ENCODE results near the gene PRKCH. TPM values are rescaled to one million over a fixed set of nuclear protein-coding genes. Genes with fewer than 3 reads are reported as not detected.

PRKCH gene
- total and polyA plus RNA-seq, 4 donors, result 1.8 to 77.2 (median 33.6) TPM

DNA sequence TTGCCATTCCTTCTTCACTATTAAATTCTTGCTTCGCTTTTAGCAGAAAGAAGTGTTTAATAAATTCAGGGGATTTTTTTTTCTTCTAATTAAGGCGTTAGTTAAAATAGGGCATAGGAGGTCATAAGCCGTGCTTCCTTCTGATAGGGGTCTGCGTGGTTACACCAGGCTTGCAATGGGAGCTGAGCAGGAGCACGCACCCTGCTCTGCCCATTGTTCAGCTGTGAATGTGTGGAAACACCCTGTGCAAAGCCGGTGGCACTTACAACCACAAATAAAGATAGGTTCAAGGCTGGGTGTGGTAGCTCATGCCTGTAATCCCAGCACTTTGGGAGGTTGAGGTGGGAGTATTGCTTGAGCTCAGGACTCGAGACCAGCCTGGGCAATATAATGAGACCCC is 162.1 kb downstream of the PRKCH start:
- Histone ChIP-seq H3K4me3 (ENCODE audit: low read length in 2 of 2) (no peak overlapping the region), H3K27ac (ENCODE audit: low read depth in 1 of 2, low read length in 2 of 2) (no peak overlapping the region), H3K36me3 (ENCODE audit: control insufficient read depth in 1 of 2, insufficient read depth in 2 of 2, low read length in 1 of 2) (no peaks in the 10 kb centered on the region), H3K9me3 (ENCODE audit: control insufficient read depth, low read length) (no peaks in the 10 kb centered on the region), H3K4me1 (ENCODE audit: control insufficient read depth in 1 of 2, insufficient read depth in 2 of 2, low read length in 2 of 2) (no peaks in the 10 kb centered on the region), H3K27me3 (ENCODE audit: control insufficient read depth in 1 of 2, insufficient read depth in 2 of 2, low read length in 1 of 2) (no peaks in the 10 kb centered on the region)
- intact Hi-C loops (cut with DNase I), result no loop called here
- no peak for ATAC-seq (ENCODE audit: low FRiP score)
- 96 to 98% methylated on average over 7 of the region's 7 CpGs for WGBS, 2 donors
- DNase-seq, result no peak

DNA sequence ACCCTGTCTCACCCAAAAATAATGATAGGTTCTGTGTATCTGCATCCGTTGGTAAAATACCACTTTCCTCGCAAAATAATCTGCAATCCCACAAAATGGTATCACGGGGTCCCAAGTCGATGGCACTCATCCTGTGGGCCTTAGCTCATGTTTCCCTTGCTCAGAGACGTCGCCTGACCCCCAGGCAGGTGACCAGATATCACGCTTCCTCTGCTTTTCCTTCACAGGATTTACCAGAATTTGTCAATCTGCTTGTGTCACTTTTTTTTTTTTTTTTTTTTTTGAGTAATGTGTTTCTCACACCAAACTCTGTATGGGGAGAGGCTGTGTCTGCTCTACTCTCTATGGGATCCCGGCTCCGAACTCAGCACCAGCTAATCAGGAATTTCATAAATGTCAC is 162.7 kb downstream of the PRKCH start:
- Histone ChIP-seq H3K4me3 (ENCODE audit: low read length in 2 of 2) (no peak overlapping the region), H3K27ac (ENCODE audit: low read depth in 1 of 2, low read length in 2 of 2) (no peak overlapping the region), H3K27me3 (ENCODE audit: control insufficient read depth in 1 of 2, insufficient read depth in 2 of 2, low read length in 1 of 2) (no peaks in the 10 kb centered on the region), H3K36me3 (ENCODE audit: control insufficient read depth in 1 of 2, insufficient read depth in 2 of 2, low read length in 1 of 2) (no peaks in the 10 kb centered on the region), H3K9me3 (ENCODE audit: control insufficient read depth, low read length) (no peaks in the 10 kb centered on the region), H3K4me1 (ENCODE audit: control insufficient read depth in 1 of 2, insufficient read depth in 2 of 2, low read length in 2 of 2) (no peaks in the 10 kb centered on the region)
- WGBS, 2 donors, result 96% methylated on average over 9 of the region's 9 CpGs
- intact Hi-C loops (cut with DNase I), result no loop called here
- ATAC-seq (ENCODE audit: low FRiP score) (no peak), DNase-seq (no peak)

DNA sequence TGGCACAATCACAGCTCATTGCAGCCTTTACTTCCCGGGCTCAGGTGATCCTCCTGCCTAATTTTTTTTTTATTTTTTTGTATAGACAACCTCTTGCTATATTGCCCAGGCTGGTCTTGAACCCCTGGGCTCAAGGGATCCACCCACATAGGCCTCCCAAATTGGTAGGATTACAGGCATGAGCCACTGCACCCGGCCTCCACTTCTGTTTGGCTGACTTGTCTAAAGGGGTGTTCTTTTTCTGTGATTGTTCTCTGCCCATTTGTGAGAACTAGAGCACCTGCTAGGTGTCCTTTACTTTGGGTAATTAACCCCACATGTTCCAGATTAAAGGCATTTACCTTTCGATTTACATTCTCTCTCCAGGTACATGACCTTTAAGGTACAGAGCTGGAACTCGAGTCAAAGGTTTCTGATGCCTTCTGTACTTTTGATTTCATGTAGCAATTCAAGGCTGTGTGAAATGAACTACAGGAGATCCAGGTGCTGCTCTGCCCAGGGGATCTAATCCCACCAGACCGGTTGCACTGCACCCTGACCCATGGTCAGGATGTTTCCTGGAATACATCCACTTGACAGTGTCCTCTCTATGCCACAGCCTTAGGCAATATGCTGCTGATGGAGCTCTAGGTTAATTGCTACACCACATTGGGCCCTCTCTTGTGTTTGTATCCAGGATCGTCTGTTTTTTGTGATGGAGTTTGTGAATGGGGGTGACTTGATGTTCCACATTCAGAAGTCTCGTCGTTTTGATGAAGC is 163.6 kb downstream of the PRKCH start:
- no peak for DNase-seq
- Histone ChIP-seq H3K27ac (ENCODE audit: low read depth in 1 of 2, low read length in 2 of 2) (no peak overlapping the region), H3K4me3 (ENCODE audit: low read length in 2 of 2) (no peak overlapping the region), H3K27me3 (ENCODE audit: control insufficient read depth in 1 of 2, insufficient read depth in 2 of 2, low read length in 1 of 2) (no peaks in the 10 kb centered on the region), H3K9me3 (ENCODE audit: control insufficient read depth, low read length) (no peaks in the 10 kb centered on the region), H3K4me1 (ENCODE audit: control insufficient read depth in 1 of 2, insufficient read depth in 2 of 2, low read length in 2 of 2) (no peaks in the 10 kb centered on the region), H3K36me3 (ENCODE audit: control insufficient read depth in 1 of 2, insufficient read depth in 2 of 2, low read length in 1 of 2) (no peaks in the 10 kb centered on the region)
- ATAC-seq (ENCODE audit: low FRiP score), result no peak
- 94 to 96% methylated on average over 8 of the region's 8 CpGs for WGBS, 2 donors
- intact Hi-C loops (cut with DNase I), result no loop called here

DNA sequence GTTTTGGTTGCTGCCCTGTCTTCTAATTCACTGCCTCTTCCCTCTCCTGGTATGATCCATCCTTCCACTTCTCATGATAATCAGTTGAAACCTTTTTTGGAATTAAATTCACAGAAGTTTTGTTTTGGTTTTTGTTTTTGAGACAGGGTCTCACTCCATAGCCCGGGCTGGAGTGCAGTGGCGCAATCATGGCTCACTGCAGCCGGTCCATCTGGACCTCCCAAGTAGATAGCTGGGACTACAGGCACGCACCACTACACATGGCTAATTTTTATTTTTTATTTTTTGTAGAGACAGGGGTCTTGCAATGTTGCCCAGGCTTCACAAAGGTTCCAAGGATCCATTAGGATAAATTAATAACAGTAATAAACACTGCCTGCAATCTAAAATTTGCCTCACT is 164.3 kb downstream of the PRKCH start:
- Histone ChIP-seq H3K36me3 (ENCODE audit: control insufficient read depth in 1 of 2, insufficient read depth in 2 of 2, low read length in 1 of 2) (no peaks in the 10 kb centered on the region), H3K27me3 (ENCODE audit: control insufficient read depth in 1 of 2, insufficient read depth in 2 of 2, low read length in 1 of 2) (no peaks in the 10 kb centered on the region), H3K4me3 (ENCODE audit: low read length in 2 of 2) (no peak overlapping the region), H3K4me1 (ENCODE audit: control insufficient read depth in 1 of 2, insufficient read depth in 2 of 2, low read length in 2 of 2) (no peaks in the 10 kb centered on the region), H3K9me3 (ENCODE audit: control insufficient read depth, low read length) (no peaks in the 10 kb centered on the region), H3K27ac (ENCODE audit: low read depth in 1 of 2, low read length in 2 of 2) (no peak overlapping the region)
- 98 to 99% methylated on average over 4 of the region's 4 CpGs for WGBS, 2 donors
- DNase-seq (no peak), ATAC-seq (ENCODE audit: low FRiP score) (no peak)
- intact Hi-C loops (cut with DNase I), result no loop called here

DNA sequence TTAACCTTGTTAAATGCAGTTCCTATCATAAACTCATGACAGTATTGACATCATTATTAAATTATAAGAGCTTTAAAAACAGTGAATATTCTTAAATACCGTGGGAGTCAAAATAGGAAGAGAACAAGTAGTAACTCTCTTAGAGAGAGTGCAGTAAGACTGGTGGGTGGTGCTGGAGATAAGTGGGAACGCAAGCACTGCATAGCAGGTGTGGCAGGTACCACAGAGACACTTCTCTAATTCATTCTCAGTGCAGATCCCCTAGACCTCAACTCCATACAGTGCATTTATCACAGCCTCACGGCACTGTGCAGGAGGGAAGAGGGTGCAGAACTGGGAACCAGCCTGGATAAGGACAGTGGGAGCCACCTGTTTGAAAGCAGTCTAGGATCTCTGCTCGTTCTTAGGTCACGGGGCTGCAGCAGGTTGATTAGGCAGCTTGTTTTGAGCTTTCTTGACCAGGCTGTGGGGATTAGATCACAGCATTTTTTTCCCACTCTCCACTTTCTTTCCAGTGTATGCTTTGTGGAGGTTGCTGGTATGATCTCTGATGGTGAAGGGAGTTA is 165.6 kb downstream of the PRKCH start:
- no peaks in the 10 kb centered on the region for H3K9me3 ChIP-seq (ENCODE audit: control insufficient read depth, low read length)
- H3K4me3 ChIP-seq (ENCODE audit: low read length in 2 of 2), result no peak overlapping the region
- H3K27ac ChIP-seq (ENCODE audit: low read depth in 1 of 2, low read length in 2 of 2), result no peak overlapping the region
- DNase-seq, result no peak
- intact Hi-C loops (cut with DNase I), result no loop called here
- 80 to 89% methylated on average over 5 of the region's 5 CpGs for WGBS, 2 donors
- no peak for ATAC-seq (ENCODE audit: low FRiP score)
- no peaks in the 10 kb centered on the region for H3K4me1 ChIP-seq (ENCODE audit: control insufficient read depth in 1 of 2, insufficient read depth in 2 of 2, low read length in 2 of 2)
- H3K36me3 ChIP-seq (ENCODE audit: control insufficient read depth in 1 of 2, insufficient read depth in 2 of 2, low read length in 1 of 2), result no peaks in the 10 kb centered on the region
- H3K27me3 ChIP-seq (ENCODE audit: control insufficient read depth in 1 of 2, insufficient read depth in 2 of 2, low read length in 1 of 2), result no peaks in the 10 kb centered on the region

DNA sequence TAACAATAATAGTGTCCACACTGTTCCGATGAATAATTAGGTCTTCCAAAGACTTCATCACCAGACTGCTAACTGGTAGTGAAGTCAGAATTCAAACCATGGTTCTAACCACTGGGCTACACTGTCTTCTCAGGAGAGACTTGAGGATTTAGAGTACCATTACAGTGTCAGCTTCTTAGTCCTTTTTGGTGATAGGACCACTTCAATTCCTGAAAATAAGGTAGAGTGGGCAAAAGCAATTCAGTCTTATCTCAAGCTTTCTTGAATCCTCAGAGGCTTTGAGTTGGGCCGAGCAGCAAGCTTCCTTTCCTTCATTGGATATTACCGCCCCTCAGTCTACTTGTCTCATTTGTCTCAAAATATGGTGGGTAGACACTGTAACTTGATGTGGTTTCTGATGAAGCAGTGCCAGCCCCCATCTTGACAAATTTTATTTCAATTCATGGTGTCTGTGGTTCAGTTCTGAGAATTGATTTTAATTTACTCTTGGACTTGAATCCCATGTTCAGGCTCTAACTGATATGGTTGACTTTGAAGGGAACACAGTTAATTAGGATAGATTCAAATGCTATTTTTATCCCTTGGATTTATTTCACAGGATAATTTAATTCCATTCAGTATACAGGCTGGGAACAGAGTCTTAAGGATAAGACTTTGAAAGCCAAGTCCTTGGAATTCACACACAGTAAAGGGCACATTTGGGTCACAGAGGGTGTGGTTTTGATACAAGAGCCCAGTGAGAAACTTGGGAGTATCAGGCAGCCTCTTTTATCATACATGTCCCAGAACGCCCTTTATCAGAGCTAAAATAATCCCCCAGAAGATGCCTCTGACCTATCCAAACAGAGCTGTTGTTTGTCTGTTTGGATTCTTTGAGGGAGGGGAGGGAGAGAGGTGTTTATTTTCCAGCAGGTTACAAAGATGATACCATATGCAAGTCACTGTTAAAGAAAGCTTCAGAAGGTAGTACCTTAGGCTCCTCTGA is 167.3 kb downstream of the PRKCH start:
- no peaks in the 10 kb centered on the region for H3K36me3 ChIP-seq (ENCODE audit: control insufficient read depth in 1 of 2, insufficient read depth in 2 of 2, low read length in 1 of 2)
- H3K4me1 ChIP-seq (ENCODE audit: control insufficient read depth in 1 of 2, insufficient read depth in 2 of 2, low read length in 2 of 2), result no peaks in the 10 kb centered on the region
- WGBS, 2 donors, result 88 to 91% methylated on average over 4 of the region's 4 CpGs
- no peaks in the 10 kb centered on the region for H3K27me3 ChIP-seq (ENCODE audit: control insufficient read depth in 1 of 2, insufficient read depth in 2 of 2, low read length in 1 of 2)
- intact Hi-C loops (cut with DNase I), result no loop called here
- no peak overlapping the region for H3K4me3 ChIP-seq (ENCODE audit: low read length in 2 of 2)
- H3K9me3 ChIP-seq (ENCODE audit: control insufficient read depth, low read length), result no peaks in the 10 kb centered on the region
- no peak overlapping the region for H3K27ac ChIP-seq (ENCODE audit: low read depth in 1 of 2, low read length in 2 of 2)
- no peak for DNase-seq
- no peak for ATAC-seq (ENCODE audit: low FRiP score)

DNA sequence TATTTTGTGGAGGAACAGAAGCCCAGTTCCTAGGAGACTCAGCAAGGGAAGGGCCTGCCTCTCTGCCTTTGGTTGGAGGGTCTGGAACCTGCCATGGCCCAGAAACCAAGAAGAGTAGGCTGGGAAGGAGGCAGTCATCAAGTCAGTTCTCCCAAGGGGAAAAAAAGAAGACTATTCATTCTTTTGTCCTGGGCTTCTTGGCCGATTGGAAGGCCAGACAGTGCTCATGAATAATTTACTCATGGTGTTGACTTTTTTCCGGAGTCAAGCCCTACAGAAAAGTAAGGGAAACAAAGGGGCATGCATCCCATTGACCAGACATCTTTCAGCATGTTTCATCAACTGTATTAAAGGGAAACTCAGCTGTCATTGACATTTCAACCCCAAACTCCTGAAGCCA is 168.1 kb downstream of the PRKCH start:
- DNase-seq (no peak), ATAC-seq (ENCODE audit: low FRiP score) (no peak)
- Histone ChIP-seq H3K27ac (ENCODE audit: low read depth in 1 of 2, low read length in 2 of 2) (no peak overlapping the region), H3K4me1 (ENCODE audit: control insufficient read depth in 1 of 2, insufficient read depth in 2 of 2, low read length in 2 of 2) (no peaks in the 10 kb centered on the region), H3K27me3 (ENCODE audit: control insufficient read depth in 1 of 2, insufficient read depth in 2 of 2, low read length in 1 of 2) (no peaks in the 10 kb centered on the region), H3K36me3 (ENCODE audit: control insufficient read depth in 1 of 2, insufficient read depth in 2 of 2, low read length in 1 of 2) (no peaks in the 10 kb centered on the region), H3K4me3 (ENCODE audit: low read length in 2 of 2) (no peak overlapping the region), H3K9me3 (ENCODE audit: control insufficient read depth, low read length) (no peaks in the 10 kb centered on the region)
- WGBS, 2 donors, result 87 to 93% methylated on average over 2 of the region's 2 CpGs
- intact Hi-C loops (cut with DNase I), result no loop called here

DNA sequence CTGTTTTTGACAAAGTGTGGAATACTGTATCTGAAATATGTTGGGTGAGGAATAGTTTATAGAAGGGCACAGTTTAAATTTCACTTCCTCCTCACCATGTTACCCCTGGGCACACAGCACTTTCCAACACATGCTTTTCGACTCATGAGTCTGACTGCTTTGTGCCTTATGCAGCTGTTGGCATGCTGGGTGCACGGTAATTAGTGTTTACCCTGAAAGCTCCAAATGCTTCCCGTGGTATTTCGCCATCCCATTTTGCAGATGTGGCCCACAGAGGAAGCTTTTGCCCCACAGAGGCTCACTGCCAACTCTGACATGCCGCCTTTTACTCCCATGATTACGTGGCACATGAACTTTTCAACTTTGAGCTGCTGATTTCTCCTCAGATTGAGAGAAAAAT is 168.6 kb downstream of the PRKCH start:
- H3K4me3 ChIP-seq (ENCODE audit: low read length in 2 of 2), result no peak overlapping the region
- H3K36me3 ChIP-seq (ENCODE audit: control insufficient read depth in 1 of 2, insufficient read depth in 2 of 2, low read length in 1 of 2), result no peaks in the 10 kb centered on the region
- no peaks in the 10 kb centered on the region for H3K4me1 ChIP-seq (ENCODE audit: control insufficient read depth in 1 of 2, insufficient read depth in 2 of 2, low read length in 2 of 2)
- DNase-seq (peak in 1 of 2 donors; percentile 89), ATAC-seq (ENCODE audit: low FRiP score) (no peak)
- H3K27me3 ChIP-seq (ENCODE audit: control insufficient read depth in 1 of 2, insufficient read depth in 2 of 2, low read length in 1 of 2), result no peaks in the 10 kb centered on the region
- no peaks in the 10 kb centered on the region for H3K9me3 ChIP-seq (ENCODE audit: control insufficient read depth, low read length)
- WGBS, 2 donors, result 75% methylated on average over 6 of the region's 6 CpGs
- intact Hi-C loops (cut with DNase I), result no loop called here
- no peak overlapping the region for H3K27ac ChIP-seq (ENCODE audit: low read depth in 1 of 2, low read length in 2 of 2)
